Loucy (cell line): ENCODE results near the gene BTBD18.

Experiments
- EZH2phosphoT487 ChIP-seq: fragments of 200-600 bp; IDR thresholded peaks from 2 replicates; pipeline ENCODE4 v1.6.1; 2018; ENCODE audit warnings: antibody characterized with exemption, mild to moderate bottlenecking, moderate library complexity, borderline replicate concordance
- TF ChIP-seq, protein P1 (sequence below): fragments of 200-600 bp; sonication (generic); conservative IDR thresholded peaks from 2 replicates; pipeline ENCODE4 v1.5.1; 2014; ENCODE audit warnings: mild to moderate bottlenecking, antibody characterized with exemption, low read length

DNA sequence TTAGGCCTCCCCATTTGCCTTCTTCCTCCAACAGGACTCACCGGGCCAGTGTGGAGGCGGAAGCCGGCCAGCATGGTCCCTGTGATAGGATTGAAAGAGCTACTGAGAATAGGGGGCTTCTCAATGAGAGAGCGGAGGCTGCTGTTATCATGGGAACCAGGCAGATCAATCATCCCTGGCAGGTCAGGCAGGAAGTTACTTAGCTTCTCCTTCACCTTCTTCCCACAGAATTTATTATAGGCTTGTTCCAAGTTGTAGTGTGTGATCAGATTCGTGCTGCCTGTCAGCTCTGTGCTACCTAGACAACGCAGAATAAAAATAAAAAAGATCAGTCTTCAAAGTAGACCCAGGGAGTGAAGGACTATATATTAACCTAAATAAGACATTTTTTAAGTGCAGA is 46.7 kb downstream of the BTBD18 start:
- TF ChIP-seq, protein P1, sequence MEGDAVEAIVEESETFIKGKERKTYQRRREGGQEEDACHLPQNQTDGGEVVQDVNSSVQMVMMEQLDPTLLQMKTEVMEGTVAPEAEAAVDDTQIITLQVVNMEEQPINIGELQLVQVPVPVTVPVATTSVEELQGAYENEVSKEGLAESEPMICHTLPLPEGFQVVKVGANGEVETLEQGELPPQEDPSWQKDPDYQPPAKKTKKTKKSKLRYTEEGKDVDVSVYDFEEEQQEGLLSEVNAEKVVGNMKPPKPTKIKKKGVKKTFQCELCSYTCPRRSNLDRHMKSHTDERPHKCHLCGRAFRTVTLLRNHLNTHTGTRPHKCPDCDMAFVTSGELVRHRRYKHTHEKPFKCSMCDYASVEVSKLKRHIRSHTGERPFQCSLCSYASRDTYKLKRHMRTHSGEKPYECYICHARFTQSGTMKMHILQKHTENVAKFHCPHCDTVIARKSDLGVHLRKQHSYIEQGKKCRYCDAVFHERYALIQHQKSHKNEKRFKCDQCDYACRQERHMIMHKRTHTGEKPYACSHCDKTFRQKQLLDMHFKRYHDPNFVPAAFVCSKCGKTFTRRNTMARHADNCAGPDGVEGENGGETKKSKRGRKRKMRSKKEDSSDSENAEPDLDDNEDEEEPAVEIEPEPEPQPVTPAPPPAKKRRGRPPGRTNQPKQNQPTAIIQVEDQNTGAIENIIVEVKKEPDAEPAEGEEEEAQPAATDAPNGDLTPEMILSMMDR = no peak
- no peak for TF ChIP-seq EZH2phosphoT487
